ENCODE measurements around the gene NLGN4X.

DNA sequence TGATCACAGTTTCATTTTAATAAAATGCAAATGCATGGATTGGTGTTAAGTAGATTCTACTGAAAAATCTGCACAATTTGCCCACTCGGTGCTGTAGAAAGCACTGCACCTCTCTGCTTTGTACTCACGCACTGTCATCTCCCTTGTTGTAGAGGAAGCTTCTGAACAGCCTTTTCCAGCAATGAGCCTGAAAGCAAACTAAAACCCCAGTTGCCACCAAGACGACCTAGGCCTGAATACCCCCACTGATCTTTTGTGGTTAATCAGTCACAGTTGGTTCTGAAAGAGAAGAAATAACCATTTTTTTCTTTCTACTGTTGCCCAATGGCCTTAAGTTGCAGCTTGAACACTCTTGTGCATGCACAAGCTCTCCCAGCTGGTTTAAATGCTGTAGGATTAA is 229.8 kb downstream of the NLGN4X start:
- TF ChIP-seq GATA2 (IDR thresholded peaks at IDR 0.05; ENCODE audit: low read depth, low read length) (no peak), GATA3 (IDR thresholded peaks at IDR 0.05; ENCODE audit: low read depth, low read length) (no peak)

Data from SH-SY5Y (cell line).